LoVo (cell line): ENCODE data around the gene DCLK3.

ENCODE experiments used
- DNase-seq: peaks from one replicate; pipeline ENCODE4 v3.0.0-alpha.2; 2016; ENCODE audit warnings: low spot score

Gene DCLK3

DNA sequence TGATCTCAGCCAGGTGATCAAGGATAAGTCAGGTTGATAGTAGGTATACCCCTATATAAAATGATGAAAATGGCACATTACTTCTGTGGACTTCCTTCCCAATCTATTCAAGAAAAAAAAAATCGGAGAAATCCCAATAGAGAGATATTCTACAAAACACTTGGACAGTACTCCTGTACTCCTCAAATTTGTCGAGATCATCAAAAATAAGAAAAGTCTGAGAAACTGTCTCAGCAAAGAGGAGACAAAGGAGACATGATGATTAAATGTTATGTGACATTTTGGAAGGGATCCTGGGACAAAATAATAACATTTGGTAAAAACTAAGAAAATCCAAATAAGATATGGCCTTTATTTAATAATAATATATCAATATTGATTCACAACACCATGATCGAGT is 94.6 kb downstream of the DCLK3 start:
- no peak for DNase-seq

DNA sequence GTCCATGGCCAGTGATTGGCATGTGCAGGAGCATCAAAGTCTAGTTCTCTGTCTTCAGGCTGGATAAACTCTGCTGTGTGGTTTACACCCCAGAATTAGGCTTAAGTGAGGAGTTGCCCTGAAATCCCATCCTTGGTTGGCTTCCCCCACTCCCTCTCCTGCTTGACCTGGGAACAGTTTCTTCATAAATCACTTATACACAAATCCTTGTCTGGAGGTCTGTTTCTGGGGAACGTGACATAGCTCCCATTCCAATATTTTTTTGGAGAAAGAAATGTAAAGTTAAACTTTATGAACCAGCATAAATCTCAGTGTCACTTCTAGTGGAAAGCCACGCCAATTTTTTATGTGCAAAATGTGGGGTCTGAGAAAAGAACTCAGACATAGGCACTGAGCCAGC is 98.2 kb downstream of the DCLK3 start:
- no peak for DNase-seq

DNA sequence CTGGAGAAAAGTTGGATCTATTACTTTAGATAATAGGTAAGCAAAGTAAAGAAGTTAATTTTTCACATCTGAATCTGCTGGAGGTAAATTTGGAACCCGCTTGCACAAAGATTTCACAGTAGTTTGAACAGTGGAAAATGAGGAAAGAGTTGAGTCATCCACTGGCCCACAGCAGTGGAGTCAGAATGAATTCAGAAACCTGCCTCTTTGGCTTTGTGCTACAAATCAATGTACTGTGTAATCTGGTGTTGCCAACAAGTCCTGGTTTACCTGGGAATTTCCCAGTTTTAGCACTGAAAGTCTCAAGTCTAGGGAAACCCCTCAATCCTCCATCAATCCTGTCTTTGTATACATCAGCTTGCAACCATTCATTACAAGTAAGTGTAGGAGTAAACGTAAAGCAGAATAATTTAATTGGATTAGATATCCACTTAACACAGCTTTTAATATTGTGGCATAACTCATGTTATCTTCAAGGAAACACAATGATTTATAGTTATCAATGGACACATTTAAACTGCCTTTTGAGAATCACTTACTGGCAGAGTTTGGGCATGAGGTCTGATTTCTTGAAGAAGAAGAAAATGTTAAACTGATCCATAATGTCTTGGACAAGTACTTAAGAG is 100.6 kb downstream of the DCLK3 start:
- no peak for DNase-seq

DNA sequence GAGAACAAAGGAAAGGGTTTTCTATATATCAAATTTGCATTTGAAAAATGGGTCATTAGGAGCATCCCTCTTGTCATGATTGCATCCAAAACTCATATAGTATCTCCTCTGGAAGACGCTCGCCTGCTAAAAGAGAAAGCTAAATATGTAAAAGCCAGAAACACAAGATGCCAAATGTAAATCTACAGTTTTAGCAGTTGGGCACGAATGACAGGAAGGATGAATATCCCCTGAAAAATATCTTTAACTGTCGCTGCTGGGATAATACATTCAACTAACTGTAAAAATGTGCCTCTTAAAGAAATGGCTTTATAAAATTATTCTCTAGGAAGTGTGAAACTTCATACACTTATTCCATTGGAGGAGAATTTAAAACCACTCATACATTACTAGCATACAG is 101.7 kb downstream of the DCLK3 start:
- no peak for DNase-seq
